ENCODE results near the gene GMEB2. TPM values are rescaled to one million over a fixed set of nuclear protein-coding genes. Genes with fewer than 3 reads are reported as not detected.

The GMEB2 gene
- total RNA-seq, 2 donors from 2014 or later: 11.5 to 12.3 TPM

DNA sequence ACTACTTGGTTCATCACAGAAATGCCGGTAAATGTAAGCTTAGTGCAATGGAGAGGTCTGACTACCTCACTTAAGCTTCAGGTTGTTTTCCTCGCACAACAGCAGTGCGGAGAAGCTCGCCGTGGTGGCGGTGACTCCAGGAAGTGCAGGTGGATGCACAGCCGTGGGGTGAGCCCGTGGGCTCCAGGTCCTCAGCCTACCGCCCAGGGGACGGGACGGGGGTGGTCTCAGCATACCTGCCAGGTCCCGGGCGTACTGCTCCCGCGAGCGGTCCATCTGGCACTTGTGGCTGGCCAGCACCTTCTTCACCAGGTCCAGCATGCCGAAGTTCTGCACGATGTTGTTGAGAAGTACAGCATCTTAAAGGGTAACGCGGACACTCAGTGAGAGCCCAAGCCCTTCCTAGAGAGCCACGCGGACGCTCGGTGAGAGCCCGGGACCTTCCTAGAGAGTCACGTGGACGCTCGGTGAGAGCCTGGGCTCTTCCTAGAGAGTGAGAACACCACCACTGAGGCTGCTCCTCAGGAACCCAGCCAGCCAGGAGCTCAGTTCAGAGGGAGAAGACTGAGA is 35.0 kb downstream of the GMEB2 start:
- H3K9me3 ChIP-seq (ENCODE audit: control insufficient read depth, low read length): no peaks in the 10 kb centered on the region
- no peak for DNase-seq
- no peaks in the 10 kb centered on the region for H3K4me1 ChIP-seq (ENCODE audit: control insufficient read depth, insufficient read depth, low read length)
- H3K27ac ChIP-seq (ENCODE audit: low read depth, low read length): no peak overlapping the region
- no peak overlapping the region for H3K9ac ChIP-seq (ENCODE audit: extremely low read depth, low read length, poor library complexity, severe bottlenecking)
- H3K27me3 ChIP-seq (ENCODE audit: control insufficient read depth, insufficient read depth, low read length, poor library complexity, severe bottlenecking): no peaks in the 10 kb centered on the region
- H3K27me3 Mint-ChIP-seq (ENCODE audit: insufficient read depth): no peaks in the 10 kb centered on the region
- H3K4me1 Mint-ChIP-seq: peaks cover 5% of the 10 kb centered on the region
- WGBS, 2 experiments (ENCODE audit: insufficient coverage in 1 of 2, insufficient read length in 1 of 2): 96% methylated on average over 25 to 28 of the region's 28 CpGs
- no peaks in the 10 kb centered on the region for H3K36me3 ChIP-seq (ENCODE audit: control insufficient read depth, insufficient read depth, low read length)
- H3K4me3 ChIP-seq (ENCODE audit: low read length): no peak overlapping the region
- H3K36me3 Mint-ChIP-seq (ENCODE audit: low read depth): peaks cover 29% of the 10 kb centered on the region
- no peak overlapping the region for H3K4me3 Mint-ChIP-seq
- H3K9me3 Mint-ChIP-seq: no peaks in the 10 kb centered on the region
- TF ChIP-seq, protein P1, sequence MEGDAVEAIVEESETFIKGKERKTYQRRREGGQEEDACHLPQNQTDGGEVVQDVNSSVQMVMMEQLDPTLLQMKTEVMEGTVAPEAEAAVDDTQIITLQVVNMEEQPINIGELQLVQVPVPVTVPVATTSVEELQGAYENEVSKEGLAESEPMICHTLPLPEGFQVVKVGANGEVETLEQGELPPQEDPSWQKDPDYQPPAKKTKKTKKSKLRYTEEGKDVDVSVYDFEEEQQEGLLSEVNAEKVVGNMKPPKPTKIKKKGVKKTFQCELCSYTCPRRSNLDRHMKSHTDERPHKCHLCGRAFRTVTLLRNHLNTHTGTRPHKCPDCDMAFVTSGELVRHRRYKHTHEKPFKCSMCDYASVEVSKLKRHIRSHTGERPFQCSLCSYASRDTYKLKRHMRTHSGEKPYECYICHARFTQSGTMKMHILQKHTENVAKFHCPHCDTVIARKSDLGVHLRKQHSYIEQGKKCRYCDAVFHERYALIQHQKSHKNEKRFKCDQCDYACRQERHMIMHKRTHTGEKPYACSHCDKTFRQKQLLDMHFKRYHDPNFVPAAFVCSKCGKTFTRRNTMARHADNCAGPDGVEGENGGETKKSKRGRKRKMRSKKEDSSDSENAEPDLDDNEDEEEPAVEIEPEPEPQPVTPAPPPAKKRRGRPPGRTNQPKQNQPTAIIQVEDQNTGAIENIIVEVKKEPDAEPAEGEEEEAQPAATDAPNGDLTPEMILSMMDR (conservative IDR thresholded peaks at IDR 0.05): no peak
- no peak overlapping the region for H3K27ac Mint-ChIP-seq

DNA sequence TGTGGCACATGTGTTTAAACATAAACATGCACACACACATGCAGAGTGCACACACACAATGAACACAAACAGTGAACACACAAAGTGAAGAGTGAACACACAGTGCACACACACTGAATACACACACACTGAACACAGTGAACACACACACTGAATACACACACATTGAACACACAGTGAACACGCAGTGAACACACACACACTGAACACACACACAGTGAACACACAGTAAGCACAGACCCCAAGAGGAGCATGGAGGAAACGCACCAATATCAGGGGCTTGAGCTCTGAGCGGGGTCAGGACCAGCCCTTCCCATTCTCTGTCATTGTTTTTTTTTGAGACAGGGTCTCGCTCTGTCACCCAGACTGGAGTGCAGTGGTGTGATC is 35.8 kb downstream of the GMEB2 start:
- H3K36me3 Mint-ChIP-seq (ENCODE audit: low read depth): peaks cover 29% of the 10 kb centered on the region
- Histone ChIP-seq H3K9ac (ENCODE audit: extremely low read depth, low read length, poor library complexity, severe bottlenecking) (no peak overlapping the region), H3K4me3 (ENCODE audit: low read length) (no peak overlapping the region), H3K27ac (ENCODE audit: low read depth, low read length) (no peak overlapping the region), H3K4me1 (ENCODE audit: control insufficient read depth, insufficient read depth, low read length) (no peaks in the 10 kb centered on the region), H3K36me3 (ENCODE audit: control insufficient read depth, insufficient read depth, low read length) (no peaks in the 10 kb centered on the region), H3K9me3 (ENCODE audit: control insufficient read depth, low read length) (no peaks in the 10 kb centered on the region), H3K27me3 (ENCODE audit: control insufficient read depth, insufficient read depth, low read length, poor library complexity, severe bottlenecking) (no peaks in the 10 kb centered on the region)
- no peak for DNase-seq
- WGBS, 2 experiments (ENCODE audit: insufficient coverage in 1 of 2, insufficient read length in 1 of 2): 94% methylated on average over 3 to 4 of the region's 4 CpGs
- no peaks in the 10 kb centered on the region for H3K27me3 Mint-ChIP-seq (ENCODE audit: insufficient read depth)
- H3K9me3 Mint-ChIP-seq: no peaks in the 10 kb centered on the region
- peaks cover 5% of the 10 kb centered on the region for H3K4me1 Mint-ChIP-seq
- H3K27ac Mint-ChIP-seq: no peak overlapping the region
- TF ChIP-seq, protein P1 (conservative IDR thresholded peaks at IDR 0.05): no peak
- no peak overlapping the region for H3K4me3 Mint-ChIP-seq

DNA sequence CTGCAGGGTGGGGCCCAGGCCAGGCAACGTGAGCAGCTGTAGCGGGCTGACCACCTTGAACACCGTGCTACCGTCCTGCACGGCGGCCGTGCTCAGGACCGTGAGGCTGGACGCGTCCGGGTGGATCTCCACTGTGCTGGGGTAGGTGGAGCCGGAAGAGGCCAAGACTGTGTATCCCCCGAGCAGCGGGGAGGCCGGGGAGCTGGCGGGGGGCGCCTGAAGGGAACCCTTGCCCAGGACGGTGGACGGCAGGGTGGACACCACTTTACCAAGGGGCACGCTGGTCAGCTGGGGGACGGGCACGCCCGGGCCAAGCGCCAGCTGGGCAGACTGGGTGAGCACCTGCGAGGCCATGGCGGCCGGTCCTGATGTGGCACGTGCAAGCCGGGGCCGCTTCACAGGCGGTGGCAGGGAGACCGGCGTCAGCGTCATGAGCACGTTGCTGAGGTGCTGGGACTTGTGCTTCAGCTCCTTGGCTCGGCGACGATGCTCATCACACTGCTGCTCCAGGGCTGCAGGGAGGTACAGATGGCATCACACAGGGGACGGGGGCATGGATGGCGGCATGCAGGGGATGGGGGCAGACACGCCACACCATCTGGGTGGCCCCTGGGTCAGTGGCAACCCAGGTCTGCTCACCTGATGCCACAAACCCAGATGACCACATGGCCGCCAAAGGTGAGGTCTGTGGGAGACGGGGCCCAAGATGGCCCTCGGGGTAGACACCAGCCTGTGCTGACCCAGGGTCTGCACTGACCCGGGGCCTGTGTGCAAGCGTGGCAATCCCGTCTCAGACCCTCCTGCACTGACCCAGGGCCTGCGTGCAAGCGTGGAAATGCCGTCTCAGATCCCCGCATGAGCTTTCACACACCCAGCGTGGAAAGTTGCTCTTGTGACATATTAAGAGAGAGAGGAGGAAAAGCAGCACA is 36.4 kb downstream of the GMEB2 start:
- H3K9me3 Mint-ChIP-seq: no peaks in the 10 kb centered on the region
- H3K27ac Mint-ChIP-seq: no peak overlapping the region
- Histone ChIP-seq H3K36me3 (ENCODE audit: control insufficient read depth, insufficient read depth, low read length) (no peaks in the 10 kb centered on the region), H3K27me3 (ENCODE audit: control insufficient read depth, insufficient read depth, low read length, poor library complexity, severe bottlenecking) (no peaks in the 10 kb centered on the region), H3K27ac (ENCODE audit: low read depth, low read length) (no peak overlapping the region), H3K9ac (ENCODE audit: extremely low read depth, low read length, poor library complexity, severe bottlenecking) (no peak overlapping the region), H3K9me3 (ENCODE audit: control insufficient read depth, low read length) (no peaks in the 10 kb centered on the region), H3K4me1 (ENCODE audit: control insufficient read depth, insufficient read depth, low read length) (no peaks in the 10 kb centered on the region), H3K4me3 (ENCODE audit: low read length) (no peak overlapping the region)
- TF ChIP-seq, protein P1 (conservative IDR thresholded peaks at IDR 0.05): no peak
- H3K36me3 Mint-ChIP-seq (ENCODE audit: low read depth): peaks cover 28% of the 10 kb centered on the region
- H3K27me3 Mint-ChIP-seq (ENCODE audit: insufficient read depth): no peaks in the 10 kb centered on the region
- no peak for DNase-seq
- WGBS, 2 experiments (ENCODE audit: insufficient coverage in 1 of 2, insufficient read length in 1 of 2): 95% methylated on average over 43 to 52 of the region's 52 CpGs
- peaks cover 5% of the 10 kb centered on the region for H3K4me1 Mint-ChIP-seq
- no peak overlapping the region for H3K4me3 Mint-ChIP-seq
